B cell (primary cell): Measurements from ENCODE around the gene EDDM13. TPM values are rescaled to one million over a fixed set of nuclear protein-coding genes. Genes with fewer than 3 reads are reported as not detected.
"Not testable (repeated sequence)": the region's sequence is repeated elsewhere in the genome, so short reads cannot be mapped to it uniquely, and the experiment has no call there.

Source experiments
- ATAC-seq: fragments of 200-7000 bp; cut with Tn5 transposase; one replicate; pipeline ENCODE4 v1.10.0; 2021; ENCODE audit warnings: low read depth, mild to moderate bottlenecking, moderate number of reproducible peaks, moderate library complexity
- CTCF ChIA-PET: fragments of 350-600 bp; sonication (Branson Sonifier 250); formaldehyde crosslinking; loops from one replicate; lab custom pipeline; 2021; ENCODE audit warnings: antibody characterized with exemption, inconsistent platforms; lab: Charles Lee
- POLR2A ChIA-PET: fragments of 350-600 bp; sonication (Branson Sonifier 250); formaldehyde crosslinking; loops from one replicate; lab custom pipeline; 2021; ENCODE audit warnings: antibody characterized with exemption; lab: Charles Lee
- DNase-seq: peaks from one replicate; pipeline ENCODE4 v3.0.0; 2013
- H2AFZ ChIP-seq: 2 replicates; pipeline ENCODE4 v1.6.1; 2012; ENCODE audit warnings: mild to moderate bottlenecking, low read depth, low read length; ENCODE audit not compliant: insufficient read depth, poor library complexity, severe bottlenecking
- H3K27ac ChIP-seq, 2 donors: 1 replicate in 1 of 2; 2 replicates in 1 of 2; pipeline ENCODE4 v1.5.1; 2012 to 2013; ENCODE audit warnings: low read length in 2 of 2, mild to moderate bottlenecking in 2 of 2, moderate library complexity in 1 of 2
- H3K27me3 ChIP-seq, 4 experiments: fragments of 200-600 bp in 1 of 4; sonication (generic) in 1 of 4; replicated peaks in 1 of 4; 1 replicate in 2 of 4; 2 replicates in 2 of 4; pipeline versions ENCODE4 v1.6.1 to v1.7.0; 2013 to 2016; ENCODE audit warnings: low read length in 3 of 4, mild to moderate bottlenecking in 2 of 4, mixed read lengths in 1 of 4, moderate library complexity in 1 of 4; ENCODE audit not compliant: insufficient read depth in 4 of 4, control insufficient read depth in 3 of 4; ENCODE audit errors: control extremely low read depth in 1 of 4
- H3K36me3 ChIP-seq, 2 experiments: replicated peaks in 1 of 2; 1 replicate in 1 of 2; 2 replicates in 1 of 2; pipeline versions ENCODE4 v1.6.1 to v1.7.1; 2013; ENCODE audit warnings: low read length in 1 of 2; ENCODE audit not compliant: insufficient read depth in 2 of 2, control insufficient read depth in 1 of 2; ENCODE audit errors: control extremely low read depth in 1 of 2, extremely low read depth in 1 of 2
- H3K4me1 ChIP-seq, 2 donors: fragments of 200-600 bp in 1 of 2; sonication (generic) in 1 of 2; 1 replicate in 1 of 2; 2 replicates in 1 of 2; pipeline versions ENCODE4 v1.5.1 to v1.6.1; 2013 to 2017; ENCODE audit warnings: low read length in 2 of 2; ENCODE audit not compliant: control insufficient read depth in 2 of 2, insufficient read depth in 2 of 2
- H3K4me2 ChIP-seq: replicated peaks from 2 replicates; pipeline ENCODE3; 2012; ENCODE audit warnings: mild to moderate bottlenecking, low read depth, low read length; ENCODE audit not compliant: poor library complexity, severe bottlenecking
- H3K4me3 ChIP-seq, 5 experiments: fragments of 200-600 bp in 1 of 5; sonication (generic) in 1 of 5; 1 replicate in 3 of 5; 2 replicates in 2 of 5; pipeline versions ENCODE4 v1.5.1 to v1.7.0; 2011 to 2016; ENCODE audit warnings: low read length in 4 of 5, mild to moderate bottlenecking in 4 of 5, low read depth in 2 of 5, control low read depth in 1 of 5, moderate library complexity in 1 of 5; ENCODE audit not compliant: insufficient read depth in 1 of 5; ENCODE audit errors: control extremely low read depth in 1 of 5, extremely low read depth in 1 of 5
- H3K79me2 ChIP-seq: fragments of 200-600 bp; sonication (generic); one replicate; pipeline ENCODE4 v1.6.0; 2016; ENCODE audit warnings: low read length; ENCODE audit not compliant: control insufficient read depth, insufficient read depth
- H3K9ac ChIP-seq: fragments of 200-600 bp; sonication (generic); 2 replicates; pipeline ENCODE4 v1.6.1; 2017; ENCODE audit warnings: mild to moderate bottlenecking, low read length, moderate library complexity
- H3K9me3 ChIP-seq, 3 donors: one replicate each; pipeline versions ENCODE4 v1.6.1 to v1.7.1; 2013; ENCODE audit warnings: low read length in 2 of 3; ENCODE audit not compliant: control insufficient read depth in 2 of 3, insufficient read depth in 1 of 3; ENCODE audit errors: control extremely low read depth in 1 of 3
- H4K20me1 ChIP-seq: 2 replicates; pipeline ENCODE4 v1.6.0; 2012; ENCODE audit warnings: mild to moderate bottlenecking, low read length; ENCODE audit not compliant: insufficient read depth, control insufficient read depth, poor library complexity, severe bottlenecking
- H3K27ac Mint-ChIP-seq: one replicate; pipeline ENCODE4 v1.8.0; 2021; ENCODE audit warnings: mixed read lengths
- H3K27me3 Mint-ChIP-seq: one replicate; pipeline ENCODE4 v1.8.0; 2021; ENCODE audit warnings: mixed read lengths
- H3K4me1 Mint-ChIP-seq: one replicate; pipeline ENCODE4 v1.8.0; 2021; ENCODE audit warnings: mixed read lengths
- H3K4me3 Mint-ChIP-seq: one replicate; pipeline ENCODE4 v1.8.0; 2021; ENCODE audit warnings: mixed read lengths
- H3K9me3 Mint-ChIP-seq: one replicate; pipeline ENCODE4 v1.8.0; 2022; ENCODE audit warnings: mixed read lengths; ENCODE audit not compliant: insufficient read depth
- CTCF ChIP-seq: fragments of 200-600 bp; IDR thresholded peaks from one replicate; pipeline ENCODE4 v1.8.0; 2022; ENCODE audit warnings: antibody characterized with exemption, mild to moderate bottlenecking
- EZH2 ChIP-seq: IDR thresholded peaks from 2 replicates; pipeline ENCODE4 v1.6.1; 2012; ENCODE audit warnings: borderline replicate concordance, low read depth, mild to moderate bottlenecking, moderate library complexity, low read length; ENCODE audit not compliant: insufficient read depth, poor library complexity, severe bottlenecking
- WGBS: methylation state at CpG from one replicate; pipeline ENCODE4 v1.1.5; 2013; ENCODE audit warnings: missing lambda C conversion rate; ENCODE audit not compliant: insufficient coverage; 5-methylcytosine and 5-hydroxymethylcytosine counted together
- intact Hi-C: fragments of 100-400 bp; cut with micrococcal nuclease; formaldehyde crosslinking; loops from one replicate; pipeline ENCODE4 v1.10.0; 2022
- polyA plus RNA-seq: library from polyadenylated mRNA; depleted of rRNA; stranded (reverse); fragments of >200 nt; gene quantifications from 2 replicates; pipeline ENCODE4 v1.2.3, GENCODE V29; 2012
- total RNA-seq, 2 donors: library from RNA; stranded (reverse); fragments of 120-200 nt in 1 of 2; gene quantifications; 1 replicate in 1 of 2; 2 replicates in 1 of 2; pipeline versions ENCODE4 v1.2.3 to v1.2.4, GENCODE V29; 2013 to 2022

Gene EDDM13
- total and polyA plus RNA-seq, 2 donors (not counting 1 experiment from before 2014, with no cell fraction given): not detected

- H3K4me2 ChIP-seq, H3K36me3 ChIP-seq, H3K27ac ChIP-seq, H4K20me1 ChIP-seq, H3K4me3 Mint-ChIP-seq, POLR2A ChIA-PET, H3K4me1 ChIP-seq, H2AFZ ChIP-seq, H3K27me3 Mint-ChIP-seq, H3K79me2 ChIP-seq, H3K9me3 ChIP-seq, ATAC-seq, H3K9ac ChIP-seq, H3K4me3 ChIP-seq, H3K9me3 Mint-ChIP-seq, DNase-seq, H3K4me1 Mint-ChIP-seq, H3K27ac Mint-ChIP-seq, intact Hi-C loops, H3K27me3 ChIP-seq: not testable (repeated sequence)
- 94% methylated on average over 2 of the region's 8 CpGs for WGBS
- CTCF ChIA-PET: interaction anchor here (0.6 kb wide), 1 partner anchor 11 kb away, joined by 3 read pairs; no protein-coding TSS in a partner anchor
Measured at GRCh38 chr19:56248736-56249338, 23.7 kb upstream of the EDDM13 start.

GRCh38 chr19:56252699-56253422 is 19.7 kb upstream of the EDDM13 start:
- no peak overlapping the region for H3K4me3 Mint-ChIP-seq
- peak; percentile 76 for DNase-seq
- Histone ChIP-seq H4K20me1 (no peaks in the 10 kb centered on the region), H2AFZ (peak overlapping the region; percentile 65), H3K9me3 (peaks cover 0 to 6% (median 0%) of the 10 kb centered on the region in 3 donors), H3K4me1 (peaks cover 0 to 2% of the 10 kb centered on the region in 2 donors), H3K4me3 (no peak overlapping the region), H3K9ac (no peak overlapping the region), H3K79me2 (no peaks in the 10 kb centered on the region), H3K36me3 (no peaks in the 10 kb centered on the region), H3K4me2 (peak overlapping the region; percentile 6), H3K27me3 (no peaks in the 10 kb centered on the region), H3K27ac (no peak overlapping the region)
- peak; percentile 73 for TF ChIP-seq CTCF
- TF ChIP-seq EZH2: no peak
- no peaks in the 10 kb centered on the region for H3K9me3 Mint-ChIP-seq
- ATAC-seq: peak; percentile 76
- intact Hi-C loops: loop anchor here (1.0 kb wide), 2 partner anchors 80 to 177 kb away; no protein-coding TSS in a partner anchor
- 47% methylated on average over 10 of the region's 10 CpGs for WGBS
- H3K4me1 Mint-ChIP-seq: no peaks in the 10 kb centered on the region
- H3K27me3 Mint-ChIP-seq: no peaks in the 10 kb centered on the region
- H3K27ac Mint-ChIP-seq: peak overlapping the region; percentile 63
- ChIA-PET CTCF (interaction anchor here (0.7 to 7.1 kb wide), 36 partner anchors 8 to 543 kb away, joined by 3 to 163 read pairs (median 6); no protein-coding TSS in a partner anchor), POLR2A (no interaction called here)
